Gastroesophageal sphincter (tissue), 3 donors: ENCODE results near the gene PDE5A.

ENCODE experiments used
- CTCF ChIP-seq, 4 experiments: fragments of 200-600 bp in 2 of 4; fragments of 450-650 bp in 2 of 4; sonication (generic) in 1 of 4; IDR thresholded peaks; one replicate each; pipeline ENCODE4 v1.5.1; 2017 to 2019; ENCODE audit warnings: antibody characterized with exemption in 4 of 4, mild to moderate bottlenecking in 2 of 4, moderate library complexity in 2 of 4
- POLR2AphosphoS5 ChIP-seq: sonication (generic); formaldehyde crosslinking; IDR thresholded peaks from one replicate; pipeline ENCODE4 v1.6.1; 2017; ENCODE audit warnings: antibody characterized with exemption

- TF ChIP-seq POLR2AphosphoS5, result no peak
- no peak for TF ChIP-seq CTCF (IDR thresholded peaks at IDR 0.05)
Observed at GRCh38 chr4:119493419-119493818, 135.2 kb downstream of the PDE5A start.
